ENCODE measurements around the gene SGCD.

DNA sequence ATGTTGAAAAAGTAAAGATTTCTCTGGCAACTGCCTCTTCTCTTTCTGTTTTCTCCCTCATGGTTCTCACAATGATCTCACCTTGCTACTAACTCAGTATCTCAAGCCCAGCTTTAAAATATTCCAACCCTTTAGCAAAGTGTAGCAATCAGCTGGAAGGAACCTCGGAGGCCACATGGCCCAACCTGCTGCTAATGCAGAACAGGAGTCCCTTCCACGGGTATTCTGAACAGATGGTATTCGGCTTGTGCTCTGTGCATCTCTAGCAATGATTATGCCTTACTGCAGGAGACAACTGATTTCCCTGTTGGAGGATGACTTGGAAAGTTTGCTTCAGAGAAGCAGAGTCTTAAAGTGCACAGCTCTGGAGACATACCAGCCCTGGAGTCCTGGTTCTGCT lies 371.4 kb downstream of the SGCD start:
- TF ChIP-seq, protein P1, sequence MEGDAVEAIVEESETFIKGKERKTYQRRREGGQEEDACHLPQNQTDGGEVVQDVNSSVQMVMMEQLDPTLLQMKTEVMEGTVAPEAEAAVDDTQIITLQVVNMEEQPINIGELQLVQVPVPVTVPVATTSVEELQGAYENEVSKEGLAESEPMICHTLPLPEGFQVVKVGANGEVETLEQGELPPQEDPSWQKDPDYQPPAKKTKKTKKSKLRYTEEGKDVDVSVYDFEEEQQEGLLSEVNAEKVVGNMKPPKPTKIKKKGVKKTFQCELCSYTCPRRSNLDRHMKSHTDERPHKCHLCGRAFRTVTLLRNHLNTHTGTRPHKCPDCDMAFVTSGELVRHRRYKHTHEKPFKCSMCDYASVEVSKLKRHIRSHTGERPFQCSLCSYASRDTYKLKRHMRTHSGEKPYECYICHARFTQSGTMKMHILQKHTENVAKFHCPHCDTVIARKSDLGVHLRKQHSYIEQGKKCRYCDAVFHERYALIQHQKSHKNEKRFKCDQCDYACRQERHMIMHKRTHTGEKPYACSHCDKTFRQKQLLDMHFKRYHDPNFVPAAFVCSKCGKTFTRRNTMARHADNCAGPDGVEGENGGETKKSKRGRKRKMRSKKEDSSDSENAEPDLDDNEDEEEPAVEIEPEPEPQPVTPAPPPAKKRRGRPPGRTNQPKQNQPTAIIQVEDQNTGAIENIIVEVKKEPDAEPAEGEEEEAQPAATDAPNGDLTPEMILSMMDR (IDR thresholded peaks at IDR 0.05 in 2 of 3, conservative IDR thresholded peaks at IDR 0.05 in 1 of 3; ENCODE audit: borderline replicate concordance in 1 of 3, insufficient read depth in 1 of 3, low read depth in 2 of 3, low read length in 2 of 3): no peak
- TF ChIP-seq SP1 (IDR thresholded peaks at IDR 0.05; ENCODE audit: low read depth): no peak
- TF ChIP-seq EZH2phosphoT487 (IDR thresholded peaks at IDR 0.05; ENCODE audit: borderline replicate concordance): no peak

Measured in HCT116 (cell line).